OCI-LY3 (cell line): ENCODE results near the gene SPRN.

Experiments
- EZH2phosphoT487 ChIP-seq: fragments of 200-600 bp; shearing (Covaris generic); IDR thresholded peaks from 2 replicates; pipeline ENCODE4 v1.6.1; 2018; ENCODE audit warnings: antibody characterized with exemption, mixed run types, low read depth
- TF ChIP-seq, protein P1 (sequence below): fragments of 200-600, 300-600 bp; sonication (generic); IDR thresholded peaks from 2 replicates; pipeline ENCODE4 v1.5.1; 2014; ENCODE audit warnings: antibody characterized with exemption, low read length, low read depth

DNA sequence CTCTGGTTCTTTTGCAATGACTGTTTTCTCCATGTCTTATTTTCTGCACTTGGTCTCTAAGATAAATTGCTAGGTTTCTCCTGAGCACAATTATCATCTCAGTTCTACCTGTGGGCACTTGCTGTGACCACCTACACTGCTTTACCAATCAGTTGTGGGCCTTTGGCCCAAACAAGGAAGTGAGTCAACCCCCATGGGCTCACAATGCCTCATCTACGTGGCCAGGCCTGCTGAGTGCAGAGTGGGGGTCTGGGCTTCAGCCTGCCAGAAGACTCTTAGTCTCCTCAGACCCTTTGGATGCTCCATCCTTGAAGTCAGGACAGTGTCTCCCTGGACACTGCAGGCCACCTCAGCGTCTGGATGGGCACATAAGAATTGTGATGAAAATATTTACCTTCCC, 49.6 kb upstream of the SPRN start:
- TF ChIP-seq, protein P1, sequence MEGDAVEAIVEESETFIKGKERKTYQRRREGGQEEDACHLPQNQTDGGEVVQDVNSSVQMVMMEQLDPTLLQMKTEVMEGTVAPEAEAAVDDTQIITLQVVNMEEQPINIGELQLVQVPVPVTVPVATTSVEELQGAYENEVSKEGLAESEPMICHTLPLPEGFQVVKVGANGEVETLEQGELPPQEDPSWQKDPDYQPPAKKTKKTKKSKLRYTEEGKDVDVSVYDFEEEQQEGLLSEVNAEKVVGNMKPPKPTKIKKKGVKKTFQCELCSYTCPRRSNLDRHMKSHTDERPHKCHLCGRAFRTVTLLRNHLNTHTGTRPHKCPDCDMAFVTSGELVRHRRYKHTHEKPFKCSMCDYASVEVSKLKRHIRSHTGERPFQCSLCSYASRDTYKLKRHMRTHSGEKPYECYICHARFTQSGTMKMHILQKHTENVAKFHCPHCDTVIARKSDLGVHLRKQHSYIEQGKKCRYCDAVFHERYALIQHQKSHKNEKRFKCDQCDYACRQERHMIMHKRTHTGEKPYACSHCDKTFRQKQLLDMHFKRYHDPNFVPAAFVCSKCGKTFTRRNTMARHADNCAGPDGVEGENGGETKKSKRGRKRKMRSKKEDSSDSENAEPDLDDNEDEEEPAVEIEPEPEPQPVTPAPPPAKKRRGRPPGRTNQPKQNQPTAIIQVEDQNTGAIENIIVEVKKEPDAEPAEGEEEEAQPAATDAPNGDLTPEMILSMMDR = no peak
- TF ChIP-seq EZH2phosphoT487 = no peak
